ENCODE measurements around the gene STRN4. TPM values are rescaled to one million over a fixed set of nuclear protein-coding genes. Genes with fewer than 3 reads are reported as not detected.

STRN4 gene
- total and polyA plus RNA-seq, 9 of the 15 experiments (the other 6 are each of a cell fraction or from before 2014, with no cell fraction given), result 0.62 to 83.7 (median 36.9) TPM

DNA sequence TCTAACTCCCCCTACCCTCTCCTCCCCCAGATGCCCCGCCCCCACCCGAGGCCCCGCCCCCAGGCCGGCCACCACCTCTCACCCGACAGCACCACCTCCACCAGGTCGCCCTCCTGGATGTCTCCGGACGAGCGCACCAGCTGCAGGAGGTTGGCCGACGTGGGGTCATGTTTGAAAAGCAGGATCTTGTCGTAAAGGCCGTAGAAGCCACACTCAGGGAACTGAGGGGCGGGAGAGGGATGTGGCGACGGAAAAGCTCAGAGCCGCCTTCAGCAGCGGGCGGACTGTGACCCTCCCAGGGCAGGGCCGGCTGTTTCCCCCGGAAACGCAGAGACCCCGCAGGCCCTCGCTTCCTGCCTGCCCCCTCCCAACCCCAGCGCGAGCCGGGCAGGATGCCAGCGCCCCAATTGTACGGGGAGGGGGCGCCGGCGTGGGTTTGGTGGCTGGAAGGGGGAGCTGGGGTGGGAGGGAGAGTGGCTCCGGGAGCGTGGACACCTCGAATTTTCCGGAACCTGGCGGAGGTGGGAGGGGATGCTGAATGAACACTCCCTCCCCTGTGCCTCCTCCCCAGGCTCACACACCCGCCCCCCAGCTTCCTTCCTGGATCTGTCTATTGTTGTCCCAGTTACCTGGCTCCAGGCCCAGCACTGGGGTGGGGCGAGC is 32.3 kb downstream of the STRN4 start (continued):
- TF ChIP-seq POLR2G (IDR thresholded peaks at IDR 0.05; ENCODE audit: low read depth, low read length) (peak; percentile 63), ZNF311 (CRISPR knock-in tag; IDR thresholded peaks at IDR 0.05) (no peak), DMBX1 (CRISPR knock-in tag; IDR thresholded peaks at IDR 0.05; ENCODE audit: borderline replicate concordance) (no peak), E2F3 (CRISPR knock-in tag; IDR thresholded peaks at IDR 0.05) (no peak), CREM (IDR thresholded peaks at IDR 0.05; ENCODE audit: low read depth) (peak; percentile 29; the same call in 1 of the 2 replicates), EP400 (IDR thresholded peaks at IDR 0.05) (peak; percentile 8; the same call in 1 of the 2 replicates), MEF2D (tag; conservative IDR thresholded peaks at IDR 0.05; ENCODE audit: low read depth) (no peak), RBM25 (IDR thresholded peaks at IDR 0.05; ENCODE audit: low read depth, low read length, severe bottlenecking) (peak; percentile 62), ZBTB26 (CRISPR knock-in tag; IDR thresholded peaks at IDR 0.05) (no peak), ARID1B (IDR thresholded peaks at IDR 0.05) (0 out of 2 replicates have a peak, but pooled peaks have one; percentile 6), IRF1 (CRISPR knock-in tag; IDR thresholded peaks at IDR 0.05; ENCODE audit: borderline replicate concordance) (no peak), KDM1A (IDR thresholded peaks at IDR 0.05) (peak; percentile 45 to 64)
- TF ChIP-seq, protein P1, sequence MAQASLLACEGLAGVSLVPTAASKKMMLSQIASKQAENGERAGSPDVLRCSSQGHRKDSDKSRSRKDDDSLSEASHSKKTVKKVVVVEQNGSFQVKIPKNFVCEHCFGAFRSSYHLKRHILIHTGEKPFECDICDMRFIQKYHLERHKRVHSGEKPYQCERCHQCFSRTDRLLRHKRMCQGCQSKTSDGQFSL (CRISPR knock-in tag; IDR thresholded peaks at IDR 0.05), result no peak
- TF ChIP-seq, protein P1 (tag; IDR thresholded peaks at IDR 0.05), result no peak
- TF ChIP-seq, protein P2, sequence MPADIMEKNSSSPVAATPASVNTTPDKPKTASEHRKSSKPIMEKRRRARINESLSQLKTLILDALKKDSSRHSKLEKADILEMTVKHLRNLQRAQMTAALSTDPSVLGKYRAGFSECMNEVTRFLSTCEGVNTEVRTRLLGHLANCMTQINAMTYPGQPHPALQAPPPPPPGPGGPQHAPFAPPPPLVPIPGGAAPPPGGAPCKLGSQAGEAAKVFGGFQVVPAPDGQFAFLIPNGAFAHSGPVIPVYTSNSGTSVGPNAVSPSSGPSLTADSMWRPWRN (IDR thresholded peaks at IDR 0.05; ENCODE audit: low read depth), result no peak
- TF ChIP-seq, protein P3, sequence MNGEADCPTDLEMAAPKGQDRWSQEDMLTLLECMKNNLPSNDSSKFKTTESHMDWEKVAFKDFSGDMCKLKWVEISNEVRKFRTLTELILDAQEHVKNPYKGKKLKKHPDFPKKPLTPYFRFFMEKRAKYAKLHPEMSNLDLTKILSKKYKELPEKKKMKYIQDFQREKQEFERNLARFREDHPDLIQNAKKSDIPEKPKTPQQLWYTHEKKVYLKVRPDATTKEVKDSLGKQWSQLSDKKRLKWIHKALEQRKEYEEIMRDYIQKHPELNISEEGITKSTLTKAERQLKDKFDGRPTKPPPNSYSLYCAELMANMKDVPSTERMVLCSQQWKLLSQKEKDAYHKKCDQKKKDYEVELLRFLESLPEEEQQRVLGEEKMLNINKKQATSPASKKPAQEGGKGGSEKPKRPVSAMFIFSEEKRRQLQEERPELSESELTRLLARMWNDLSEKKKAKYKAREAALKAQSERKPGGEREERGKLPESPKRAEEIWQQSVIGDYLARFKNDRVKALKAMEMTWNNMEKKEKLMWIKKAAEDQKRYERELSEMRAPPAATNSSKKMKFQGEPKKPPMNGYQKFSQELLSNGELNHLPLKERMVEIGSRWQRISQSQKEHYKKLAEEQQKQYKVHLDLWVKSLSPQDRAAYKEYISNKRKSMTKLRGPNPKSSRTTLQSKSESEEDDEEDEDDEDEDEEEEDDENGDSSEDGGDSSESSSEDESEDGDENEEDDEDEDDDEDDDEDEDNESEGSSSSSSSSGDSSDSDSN (IDR thresholded peaks at IDR 0.05; ENCODE audit: borderline replicate concordance in 1 of 2, low read depth in 2 of 2, low read length in 2 of 2), result 0 out of 4 replicates have a peak, but pooled peaks of 1 of the 2 experiments have one; percentile 13
- TF ChIP-seq, protein P4, sequence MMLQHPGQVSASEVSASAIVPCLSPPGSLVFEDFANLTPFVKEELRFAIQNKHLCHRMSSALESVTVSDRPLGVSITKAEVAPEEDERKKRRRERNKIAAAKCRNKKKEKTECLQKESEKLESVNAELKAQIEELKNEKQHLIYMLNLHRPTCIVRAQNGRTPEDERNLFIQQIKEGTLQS (IDR thresholded peaks at IDR 0.05), result no peak
- TF ChIP-seq, protein P4 (CRISPR knock-in tag; conservative IDR thresholded peaks at IDR 0.05), result no peak
